GM21786 (cell line): ENCODE data around the gene TRHDE.
"Not testable (repeated sequence)": the region's sequence is repeated elsewhere in the genome, so short reads cannot be mapped to it uniquely, and the experiment has no call there.

Experiments
- ATAC-seq: cut with Tn5 transposase; IDR thresholded peaks from one replicate; pipeline ENCODE4 v1.9.1; 2021; ENCODE audit not compliant: unreplicated experiment

TRHDE gene

GRCh38 chr12:72605975-72606374, 333.8 kb downstream of the TRHDE start:
- no peak for ATAC-seq

DNA sequence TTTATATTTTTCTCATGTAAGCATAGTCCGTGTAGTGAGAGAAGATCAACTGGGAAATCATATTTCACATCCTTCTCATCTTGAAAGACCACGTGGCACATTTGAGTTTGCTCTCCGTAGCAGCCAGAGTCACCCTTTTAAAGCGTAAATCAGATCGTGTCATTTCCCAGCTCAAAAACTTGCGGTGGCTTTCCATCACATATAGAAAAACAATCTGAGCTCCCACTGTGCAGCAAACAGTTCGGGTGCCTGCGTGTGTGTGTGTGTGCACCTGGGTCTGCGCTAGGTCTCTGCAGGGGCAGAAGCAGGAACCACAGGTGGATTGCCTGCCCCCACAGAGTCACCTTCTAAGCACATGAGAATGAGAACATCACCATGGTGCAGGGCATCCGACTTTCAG, 338.2 kb downstream of the TRHDE start:
- no peak for ATAC-seq

- no peak for ATAC-seq
Observed at GRCh38 chr12:72610854-72611358, 338.7 kb downstream of the TRHDE start.

- ATAC-seq, result no peak
Observed at GRCh38 chr12:72612171-72612570, 340.0 kb downstream of the TRHDE start.

GRCh38 chr12:72618764-72619163, 346.6 kb downstream of the TRHDE start:
- no peak for ATAC-seq

DNA sequence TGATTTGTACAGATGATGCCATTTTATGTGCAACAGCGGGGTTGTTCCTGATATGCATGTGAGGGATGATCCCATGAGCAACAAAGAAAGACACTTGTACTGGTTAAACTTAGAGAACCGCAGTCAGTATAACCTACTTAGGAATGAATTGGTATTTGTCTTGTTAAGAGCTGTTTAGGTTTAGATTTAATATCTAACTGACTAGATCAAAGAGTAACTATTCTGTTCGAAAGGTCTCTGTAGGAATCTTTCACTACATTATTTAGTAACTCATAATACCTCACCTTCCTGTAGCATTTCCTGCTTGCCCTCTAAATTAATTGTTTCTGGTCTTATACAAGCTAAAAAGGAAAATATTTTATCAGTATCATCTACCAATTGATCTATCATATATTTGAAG, 350.4 kb downstream of the TRHDE start:
- ATAC-seq, result peak; percentile 75

GRCh38 chr12:72631926-72632685, 359.9 kb downstream of the TRHDE start:
- no peak for ATAC-seq

DNA sequence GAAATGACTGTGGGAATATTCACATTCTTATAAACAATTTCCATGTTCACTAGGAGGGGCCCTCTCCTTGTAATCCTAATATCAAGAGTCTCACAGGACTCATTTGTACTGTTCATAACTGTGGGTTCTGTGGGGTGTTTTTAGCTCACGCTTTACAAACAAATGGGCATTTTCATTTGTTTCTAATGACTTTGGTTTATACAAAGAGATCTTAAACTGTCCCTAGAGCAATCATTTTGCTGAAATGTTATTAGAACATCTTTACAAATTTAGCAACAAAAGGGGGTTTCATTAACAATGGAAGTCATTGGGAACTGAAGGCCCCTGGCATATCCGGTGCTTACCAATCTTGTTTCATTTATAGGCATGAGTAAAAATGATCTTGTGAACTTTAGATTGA, 370.5 kb downstream of the TRHDE start:
- no peak for ATAC-seq

DNA sequence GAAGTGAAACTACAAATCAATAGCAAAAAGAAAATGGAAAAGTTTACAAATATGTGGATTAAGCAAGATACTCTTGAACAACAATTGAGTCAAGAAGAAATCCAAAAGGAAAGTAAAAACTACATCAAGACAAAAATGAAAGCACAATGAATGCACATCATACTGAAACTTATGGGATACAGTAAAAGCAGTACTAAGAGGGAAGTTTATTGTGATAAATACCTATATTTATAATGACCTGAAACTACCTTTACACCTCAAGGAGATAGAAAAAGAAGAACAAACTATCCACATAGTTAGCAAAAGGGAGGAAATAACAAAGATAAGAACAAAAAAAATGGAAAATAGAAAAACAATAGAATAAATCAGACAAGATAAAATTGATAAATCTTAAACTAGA, 375.0 kb downstream of the TRHDE start:
- no peak for ATAC-seq

- no peak for ATAC-seq
Observed at GRCh38 chr12:72658615-72659014, 386.4 kb downstream of the TRHDE start.

GRCh38 chr12:72660174-72660573, 388.0 kb downstream of the TRHDE start:
- ATAC-seq, result not testable (repeated sequence)

DNA sequence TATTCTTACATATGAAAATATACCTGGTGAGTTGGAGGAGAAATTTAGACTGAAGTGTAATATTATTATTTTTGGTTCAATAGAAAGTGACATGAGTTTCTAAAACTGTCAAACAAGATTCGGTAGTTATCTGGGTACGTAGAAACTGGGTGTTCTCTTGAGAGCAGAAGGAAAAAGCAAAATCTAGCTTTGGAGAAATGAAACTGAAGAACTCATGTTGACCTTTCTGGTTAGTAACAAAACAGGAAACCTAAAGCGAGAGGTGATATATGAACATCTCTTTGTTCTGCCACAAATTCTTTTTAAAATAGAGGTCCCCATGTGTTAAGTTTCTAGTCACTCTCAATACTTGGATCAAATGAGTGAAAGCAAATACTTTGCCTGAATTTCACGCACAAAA, 401.7 kb downstream of the TRHDE start:
- ATAC-seq, result peak; percentile 80

DNA sequence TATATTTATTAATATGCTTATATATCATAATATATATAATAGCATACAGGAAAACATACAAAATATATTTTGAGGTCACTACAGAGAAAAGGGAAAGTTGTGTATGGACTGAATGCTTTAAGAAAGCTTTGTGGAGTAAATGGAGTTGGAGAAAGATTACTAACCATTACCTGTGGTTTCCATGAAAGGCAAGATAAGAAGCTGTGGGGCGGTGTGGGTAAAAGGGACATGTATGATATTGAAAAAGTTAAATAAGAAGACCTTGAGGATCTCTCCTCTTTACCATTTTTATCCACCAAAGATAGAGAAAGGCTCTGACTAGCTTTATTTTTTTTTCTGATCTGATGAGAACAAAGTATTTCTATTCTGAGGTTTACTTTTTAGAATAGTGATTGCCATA, 404.4 kb downstream of the TRHDE start:
- no peak for ATAC-seq

GRCh38 chr12:72677139-72677538, 405.0 kb downstream of the TRHDE start:
- no peak for ATAC-seq

GRCh38 chr12:72677846-72678245, 405.7 kb downstream of the TRHDE start:
- ATAC-seq, result no peak

- ATAC-seq, result no peak
Observed at GRCh38 chr12:72679147-72679757, 407.1 kb downstream of the TRHDE start.

DNA sequence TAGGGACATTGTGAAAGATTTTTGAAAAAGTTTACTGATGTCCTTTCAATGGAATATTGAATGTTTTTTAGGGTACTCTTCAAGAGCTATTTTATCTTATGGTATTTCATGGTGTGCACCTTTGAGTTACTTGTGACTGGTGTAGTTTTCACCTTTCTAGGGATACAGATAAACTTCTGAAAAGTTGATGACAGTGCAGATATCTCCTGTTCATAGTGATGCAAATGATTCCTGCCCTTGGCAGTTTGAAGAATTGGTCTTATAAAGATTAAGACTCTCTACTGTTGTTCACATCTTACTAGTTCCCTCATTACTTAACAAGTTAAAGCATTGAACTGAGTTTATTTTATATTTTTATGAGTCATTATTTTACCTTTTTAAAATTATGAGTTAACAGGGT, 408.9 kb downstream of the TRHDE start:
- no peak for ATAC-seq

DNA sequence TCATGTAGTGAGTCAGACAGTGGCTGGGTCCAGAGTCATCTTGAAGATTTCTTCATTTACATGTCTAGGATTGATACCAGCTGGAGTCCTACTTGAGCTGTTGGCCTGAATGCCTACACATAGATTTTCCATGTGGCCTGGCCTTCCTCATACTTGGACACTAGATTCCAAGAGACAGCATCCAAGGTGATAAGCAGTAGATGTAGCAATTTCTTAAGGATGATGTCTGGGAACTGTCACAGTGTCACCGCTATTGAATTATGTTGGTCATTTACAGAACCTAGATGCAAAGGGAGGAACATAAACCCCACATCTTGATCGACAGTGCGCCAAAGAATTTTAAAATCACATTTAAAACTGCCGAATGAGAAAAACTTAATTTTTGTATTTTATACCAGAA, 412.3 kb downstream of the TRHDE start:
- ATAC-seq, result no peak

GRCh38 chr12:72692338-72692737, 420.2 kb downstream of the TRHDE start:
- no peak for ATAC-seq

GRCh38 chr12:72694193-72694592, 422.0 kb downstream of the TRHDE start:
- no peak for ATAC-seq

GRCh38 chr12:72699362-72699761, 427.2 kb downstream of the TRHDE start:
- ATAC-seq, result no peak

DNA sequence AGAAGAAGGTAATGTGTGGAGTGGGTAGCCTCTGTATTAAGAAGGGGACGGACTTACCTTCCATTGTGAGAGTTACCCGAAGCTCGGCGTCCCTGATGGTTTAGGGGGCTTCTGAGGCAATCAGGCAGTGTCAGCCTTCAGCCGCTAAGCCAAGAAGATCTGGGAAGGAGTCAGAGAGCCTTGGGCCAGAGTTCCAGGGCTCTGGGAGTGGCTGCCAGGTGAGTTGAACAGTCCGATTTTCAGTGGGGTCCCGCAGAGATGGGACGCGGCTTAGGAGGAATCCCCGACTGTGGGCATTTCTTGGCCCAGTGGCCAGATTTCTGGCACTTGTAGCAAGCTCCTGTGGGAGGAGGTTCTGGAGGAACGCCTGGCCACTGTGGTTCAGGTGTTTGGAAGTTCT, 439.9 kb downstream of the TRHDE start:
- not testable (repeated sequence) for ATAC-seq

GRCh38 chr12:72716221-72716620, 444.1 kb downstream of the TRHDE start:
- no peak for ATAC-seq
